ENCODE measurements around the gene ADNP2.

DNA sequence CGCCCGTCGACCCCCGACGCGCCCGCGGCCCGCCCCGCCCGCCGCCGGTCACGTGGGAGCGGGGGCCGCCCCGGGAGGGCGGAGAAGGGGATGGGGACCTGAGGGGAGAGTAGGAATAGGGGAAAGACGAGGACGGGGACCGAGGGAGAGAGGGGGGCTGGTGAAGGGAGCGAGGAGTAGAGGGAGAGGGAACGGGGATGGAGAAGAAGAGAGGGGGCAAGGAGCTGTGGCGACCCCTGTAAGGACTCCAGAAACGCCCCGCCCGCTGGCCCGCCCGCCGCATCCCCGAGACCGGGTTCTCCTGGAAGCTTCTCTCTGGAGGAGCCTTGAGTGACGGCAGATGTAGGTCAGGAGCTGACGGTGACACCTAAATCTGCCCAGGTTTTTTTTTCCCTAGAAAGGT lies 615 bp downstream of the ADNP2 start:
- TF ChIP-seq CTCF (IDR thresholded peaks at IDR 0.05) (no peak), POLR2A (IDR thresholded peaks at IDR 0.05) (no peak)
